GM18526 (cell line): ENCODE measurements around the gene ACER1.

ENCODE experiments used
- POLR2A ChIP-seq: IDR thresholded peaks from 3 replicates; pipeline ENCODE4 v1.6.1; 2011; ENCODE audit not compliant: insufficient read length; ENCODE audit errors: extremely low read depth

ACER1 gene

GRCh38 chr19:6319376-6319775 lies 14.0 kb downstream of the ACER1 start:
- no peak for TF ChIP-seq POLR2A

GRCh38 chr19:6318772-6319171 lies 14.6 kb downstream of the ACER1 start:
- no peak for TF ChIP-seq POLR2A

GRCh38 chr19:6313398-6313969 lies 19.9 kb downstream of the ACER1 start:
- no peak for TF ChIP-seq POLR2A

GRCh38 chr19:6312018-6312417 lies 21.4 kb downstream of the ACER1 start:
- TF ChIP-seq POLR2A: no peak

GRCh38 chr19:6298413-6298812 lies 35.0 kb downstream of the ACER1 start:
- TF ChIP-seq POLR2A: no peak

- TF ChIP-seq POLR2A: no peak
Measured at GRCh38 chr19:6297202-6297601, 36.2 kb downstream of the ACER1 start.

GRCh38 chr19:6292006-6292405 lies 41.4 kb downstream of the ACER1 start:
- TF ChIP-seq POLR2A: no peak

GRCh38 chr19:6288737-6289136 lies 44.7 kb downstream of the ACER1 start:
- TF ChIP-seq POLR2A: no peak

GRCh38 chr19:6287269-6287885 lies 46.0 kb downstream of the ACER1 start:
- no peak for TF ChIP-seq POLR2A

GRCh38 chr19:6286676-6287075 lies 46.7 kb downstream of the ACER1 start:
- no peak for TF ChIP-seq POLR2A

GRCh38 chr19:6279931-6280591 lies 53.4 kb downstream of the ACER1 start, which contains the start of gene MLLT1:
MLLT1 (minus strand) TSS chr19:6279975; CDS start chr19:6279784, 191 bp downstream.
- TF ChIP-seq POLR2A: no peak

- no peak for TF ChIP-seq POLR2A
Measured at GRCh38 chr19:6279620-6279930, 53.8 kb downstream of the ACER1 start.

- TF ChIP-seq POLR2A: no peak
Measured at GRCh38 chr19:6278740-6279619, 54.4 kb downstream of the ACER1 start.

- no peak for TF ChIP-seq POLR2A
Measured at GRCh38 chr19:6278051-6278450, 55.4 kb downstream of the ACER1 start.

GRCh38 chr19:6276447-6276846 lies 57.0 kb downstream of the ACER1 start:
- no peak for TF ChIP-seq POLR2A
